NK-92 treated with Interleukin-12 subunit alpha and Interleukin-12 subunit beta, amount 100 ng/mL, for 24 hours (cell line): Measurements from ENCODE around the gene JAKMIP2.
"Not testable (repeated sequence)": the region's sequence is repeated elsewhere in the genome, so short reads cannot be mapped to it uniquely, and the experiment has no call there.

Source experiments
- DNase-seq: peaks from one replicate; lab custom pipeline; 2025; lab: John Stamatoyannopoulos, UW

JAKMIP2 gene

GRCh38 chr5:147743678-147744374 lies 38.7 kb downstream of the JAKMIP2 start:
- no peak for DNase-seq

- DNase-seq = no peak
Observed at GRCh38 chr5:147743012-147743411, 39.5 kb downstream of the JAKMIP2 start.

- DNase-seq = no peak
Observed at GRCh38 chr5:147742151-147742550, 40.4 kb downstream of the JAKMIP2 start.

GRCh38 chr5:147740864-147741263 lies 41.7 kb downstream of the JAKMIP2 start:
- DNase-seq = no peak

GRCh38 chr5:147737921-147738320 lies 44.6 kb downstream of the JAKMIP2 start:
- no peak for DNase-seq

GRCh38 chr5:147735621-147736125 lies 46.9 kb downstream of the JAKMIP2 start:
- no peak for DNase-seq

GRCh38 chr5:147734894-147735293 lies 47.6 kb downstream of the JAKMIP2 start:
- DNase-seq = no peak

- DNase-seq = no peak
Observed at GRCh38 chr5:147733075-147733474, 49.5 kb downstream of the JAKMIP2 start.

GRCh38 chr5:147732291-147732883 lies 50.1 kb downstream of the JAKMIP2 start:
- DNase-seq = no peak

- DNase-seq = no peak
Observed at GRCh38 chr5:147731431-147732290, 50.9 kb downstream of the JAKMIP2 start.

- no peak for DNase-seq
Observed at GRCh38 chr5:147727200-147727599, 55.3 kb downstream of the JAKMIP2 start.

GRCh38 chr5:147721191-147721960 lies 61.2 kb downstream of the JAKMIP2 start:
- DNase-seq = not testable (repeated sequence)

- DNase-seq = no peak
Observed at GRCh38 chr5:147713550-147714295, 68.8 kb downstream of the JAKMIP2 start.

GRCh38 chr5:147712598-147712997 lies 69.9 kb downstream of the JAKMIP2 start:
- no peak for DNase-seq

- DNase-seq = no peak
Observed at GRCh38 chr5:147712019-147712418, 70.5 kb downstream of the JAKMIP2 start.

- no peak for DNase-seq
Observed at GRCh38 chr5:147711019-147711418, 71.5 kb downstream of the JAKMIP2 start.

- no peak for DNase-seq
Observed at GRCh38 chr5:147708708-147709107, 73.8 kb downstream of the JAKMIP2 start.

- DNase-seq = no peak
Observed at GRCh38 chr5:147704544-147704943, 78.0 kb downstream of the JAKMIP2 start.

GRCh38 chr5:147701468-147701867 lies 81.1 kb downstream of the JAKMIP2 start:
- no peak for DNase-seq

GRCh38 chr5:147699496-147700088 lies 82.9 kb downstream of the JAKMIP2 start:
- no peak for DNase-seq

GRCh38 chr5:147697380-147697779 lies 85.1 kb downstream of the JAKMIP2 start:
- DNase-seq = no peak
